Measurements from ENCODE around the gene ETV1.

Gene ETV1

GRCh38 chr7:13963925-13964324 is 25.5 kb downstream of the ETV1 start:
- Histone ChIP-seq H3K4me1 (ENCODE audit: control insufficient read depth, insufficient read depth, low read length, poor library complexity, severe bottlenecking) (no peaks in the 10 kb centered on the region), H3K36me3 (ENCODE audit: control insufficient read depth, insufficient read depth, low read length) (no peaks in the 10 kb centered on the region), H3K9me3 (ENCODE audit: control insufficient read depth, low read length) (no peaks in the 10 kb centered on the region), H3K27ac (ENCODE audit: low read depth, low read length, severe bottlenecking) (no peak overlapping the region), H3K4me3 (ENCODE audit: extremely low read depth, insufficient read depth, low read length, poor library complexity, severe bottlenecking) (no peak overlapping the region)
- WGBS, 2 experiments (ENCODE audit: insufficient coverage in 2 of 2): 100% methylated on average over 1 of the region's 2 CpGs

- Histone ChIP-seq H3K36me3 (ENCODE audit: control insufficient read depth, insufficient read depth, low read length) (no peaks in the 10 kb centered on the region), H3K9me3 (ENCODE audit: control insufficient read depth, low read length) (no peaks in the 10 kb centered on the region), H3K27ac (ENCODE audit: low read depth, low read length, severe bottlenecking) (no peak overlapping the region), H3K4me3 (ENCODE audit: extremely low read depth, insufficient read depth, low read length, poor library complexity, severe bottlenecking) (no peak overlapping the region), H3K4me1 (ENCODE audit: control insufficient read depth, insufficient read depth, low read length, poor library complexity, severe bottlenecking) (no peaks in the 10 kb centered on the region)
- no CpG with 5 or more reads among the region's 2 CpGs for WGBS, 2 experiments (ENCODE audit: insufficient coverage in 2 of 2)
These were observed 34.0 kb downstream of the ETV1 start for GRCh38 chr7:13955494-13955893.

- H3K27ac ChIP-seq (ENCODE audit: low read depth, low read length, severe bottlenecking): no peak overlapping the region
- WGBS, 2 experiments (ENCODE audit: insufficient coverage in 2 of 2): 94 to 100% methylated on average over 2 to 3 of the region's 3 CpGs
- H3K9me3 ChIP-seq (ENCODE audit: control insufficient read depth, low read length): no peaks in the 10 kb centered on the region
- no peaks in the 10 kb centered on the region for H3K36me3 ChIP-seq (ENCODE audit: control insufficient read depth, insufficient read depth, low read length)
- no peak overlapping the region for H3K4me3 ChIP-seq (ENCODE audit: extremely low read depth, insufficient read depth, low read length, poor library complexity, severe bottlenecking)
- H3K4me1 ChIP-seq (ENCODE audit: control insufficient read depth, insufficient read depth, low read length, poor library complexity, severe bottlenecking): no peaks in the 10 kb centered on the region
These were observed 36.1 kb downstream of the ETV1 start for GRCh38 chr7:13953368-13953767.

- Histone ChIP-seq H3K9me3 (ENCODE audit: control insufficient read depth, low read length) (no peaks in the 10 kb centered on the region), H3K4me3 (ENCODE audit: extremely low read depth, insufficient read depth, low read length, poor library complexity, severe bottlenecking) (no peak overlapping the region), H3K4me1 (ENCODE audit: control insufficient read depth, insufficient read depth, low read length, poor library complexity, severe bottlenecking) (no peaks in the 10 kb centered on the region), H3K36me3 (ENCODE audit: control insufficient read depth, insufficient read depth, low read length) (no peaks in the 10 kb centered on the region), H3K27ac (ENCODE audit: low read depth, low read length, severe bottlenecking) (no peak overlapping the region)
- 75 to 90% methylated on average over 2 of the region's 2 CpGs for WGBS, 2 experiments (ENCODE audit: insufficient coverage in 2 of 2)
These were observed 36.5 kb downstream of the ETV1 start for GRCh38 chr7:13952921-13953320.

- no peaks in the 10 kb centered on the region for H3K9me3 ChIP-seq (ENCODE audit: control insufficient read depth, low read length)
- H3K4me3 ChIP-seq (ENCODE audit: extremely low read depth, insufficient read depth, low read length, poor library complexity, severe bottlenecking): no peak overlapping the region
- no peak overlapping the region for H3K27ac ChIP-seq (ENCODE audit: low read depth, low read length, severe bottlenecking)
- peaks cover 3% of the 10 kb centered on the region for H3K36me3 ChIP-seq (ENCODE audit: control insufficient read depth, insufficient read depth, low read length)
- 60 to 90% methylated on average over 2 of the region's 4 CpGs for WGBS, 2 experiments (ENCODE audit: insufficient coverage in 2 of 2)
- peaks cover 10% of the 10 kb centered on the region for H3K4me1 ChIP-seq (ENCODE audit: control insufficient read depth, insufficient read depth, low read length, poor library complexity, severe bottlenecking)
These were observed 39.5 kb downstream of the ETV1 start for GRCh38 chr7:13949939-13950338.

GRCh38 chr7:13949445-13949844 is 40.0 kb downstream of the ETV1 start:
- Histone ChIP-seq H3K4me1 (ENCODE audit: control insufficient read depth, insufficient read depth, low read length, poor library complexity, severe bottlenecking) (peaks cover 10% of the 10 kb centered on the region), H3K9me3 (ENCODE audit: control insufficient read depth, low read length) (no peaks in the 10 kb centered on the region), H3K27ac (ENCODE audit: low read depth, low read length, severe bottlenecking) (no peak overlapping the region), H3K36me3 (ENCODE audit: control insufficient read depth, insufficient read depth, low read length) (peaks cover 5% of the 10 kb centered on the region), H3K4me3 (ENCODE audit: extremely low read depth, insufficient read depth, low read length, poor library complexity, severe bottlenecking) (no peak overlapping the region)
- WGBS, 2 experiments (ENCODE audit: insufficient coverage in 2 of 2): no CpG with 5 or more reads among the region's 2 CpGs

- WGBS, 2 experiments (ENCODE audit: insufficient coverage in 2 of 2): 91 to 100% methylated on average over 3 to 5 of the region's 9 CpGs
These were observed 41.3 kb downstream of the ETV1 start for GRCh38 chr7:13948019-13948801.

GRCh38 chr7:13947535-13947934 is 41.9 kb downstream of the ETV1 start:
- Histone ChIP-seq H3K4me3 (ENCODE audit: extremely low read depth, insufficient read depth, low read length, poor library complexity, severe bottlenecking) (no peak overlapping the region), H3K9me3 (ENCODE audit: control insufficient read depth, low read length) (no peaks in the 10 kb centered on the region), H3K27ac (ENCODE audit: low read depth, low read length, severe bottlenecking) (no peak overlapping the region), H3K36me3 (ENCODE audit: control insufficient read depth, insufficient read depth, low read length) (peaks cover 5% of the 10 kb centered on the region), H3K4me1 (ENCODE audit: control insufficient read depth, insufficient read depth, low read length, poor library complexity, severe bottlenecking) (peaks cover 15% of the 10 kb centered on the region)
- WGBS, 2 experiments (ENCODE audit: insufficient coverage in 2 of 2): no CpG with 5 or more reads among the region's 1 CpG

More at GRCh38 chr7:13948019-13948801, 41.3 kb downstream of the ETV1 start:
- Histone ChIP-seq H3K4me1 (ENCODE audit: control insufficient read depth, insufficient read depth, low read length, poor library complexity, severe bottlenecking) (peaks cover 15% of the 10 kb centered on the region), H3K4me3 (ENCODE audit: extremely low read depth, insufficient read depth, low read length, poor library complexity, severe bottlenecking) (no peak overlapping the region), H3K36me3 (ENCODE audit: control insufficient read depth, insufficient read depth, low read length) (peaks cover 5% of the 10 kb centered on the region), H3K27ac (ENCODE audit: low read depth, low read length, severe bottlenecking) (no peak overlapping the region), H3K9me3 (ENCODE audit: control insufficient read depth, low read length) (no peaks in the 10 kb centered on the region)

GRCh38 chr7:13946181-13946580 is 43.3 kb downstream of the ETV1 start:
- WGBS, 2 experiments (ENCODE audit: insufficient coverage in 2 of 2): no CpG with 5 or more reads among the region's 1 CpG

GRCh38 chr7:13945670-13946069 is 43.8 kb downstream of the ETV1 start:
- H3K4me3 ChIP-seq (ENCODE audit: extremely low read depth, insufficient read depth, low read length, poor library complexity, severe bottlenecking): no peak overlapping the region

More at GRCh38 chr7:13946181-13946580, 43.3 kb downstream of the ETV1 start:
- Histone ChIP-seq H3K27ac (ENCODE audit: low read depth, low read length, severe bottlenecking) (no peak overlapping the region), H3K4me1 (ENCODE audit: control insufficient read depth, insufficient read depth, low read length, poor library complexity, severe bottlenecking) (peaks cover 15% of the 10 kb centered on the region), H3K4me3 (ENCODE audit: extremely low read depth, insufficient read depth, low read length, poor library complexity, severe bottlenecking) (no peak overlapping the region), H3K36me3 (ENCODE audit: control insufficient read depth, insufficient read depth, low read length) (peaks cover 5% of the 10 kb centered on the region), H3K9me3 (ENCODE audit: control insufficient read depth, low read length) (no peaks in the 10 kb centered on the region)

GRCh38 chr7:13933536-13933935 is 55.9 kb downstream of the ETV1 start:
- Histone ChIP-seq H3K27ac (ENCODE audit: low read depth, low read length, severe bottlenecking) (peak overlapping the region; percentile 17), H3K4me3 (ENCODE audit: extremely low read depth, insufficient read depth, low read length, poor library complexity, severe bottlenecking) (no peak overlapping the region), H3K4me1 (ENCODE audit: control insufficient read depth, insufficient read depth, low read length, poor library complexity, severe bottlenecking) (peaks cover 13% of the 10 kb centered on the region), H3K9me3 (ENCODE audit: control insufficient read depth, low read length) (no peaks in the 10 kb centered on the region), H3K36me3 (ENCODE audit: control insufficient read depth, insufficient read depth, low read length) (peaks cover 30% of the 10 kb centered on the region)
- 94% methylated on average over 4 to 5 of the region's 5 CpGs for WGBS, 2 experiments (ENCODE audit: insufficient coverage in 2 of 2)

More at GRCh38 chr7:13945670-13946069, 43.8 kb downstream of the ETV1 start:
- Histone ChIP-seq H3K4me1 (ENCODE audit: control insufficient read depth, insufficient read depth, low read length, poor library complexity, severe bottlenecking) (peaks cover 15% of the 10 kb centered on the region), H3K9me3 (ENCODE audit: control insufficient read depth, low read length) (no peaks in the 10 kb centered on the region), H3K27ac (ENCODE audit: low read depth, low read length, severe bottlenecking) (no peak overlapping the region), H3K36me3 (ENCODE audit: control insufficient read depth, insufficient read depth, low read length) (peaks cover 5% of the 10 kb centered on the region)
- WGBS, 2 experiments (ENCODE audit: insufficient coverage in 2 of 2): 80 to 100% methylated on average over 1 to 2 of the region's 7 CpGs
